Daoy (cell line): ENCODE results near the gene SH3D19. TPM values are rescaled to one million over a fixed set of nuclear protein-coding genes. Genes with fewer than 3 reads are reported as not detected.
"Not testable (repeated sequence)": the region's sequence is repeated elsewhere in the genome, so short reads cannot be mapped to it uniquely, and the experiment has no call there.

Source experiments
- DNase-seq: peaks from one replicate; pipeline ENCODE4 v3.0.0-alpha.2; 2015; ENCODE audit warnings: low read depth
- total RNA-seq: library from RNA; depleted of rRNA; stranded (reverse); fragments of >200 nt; shearing (Covaris generic); gene quantifications from 2 replicates; pipeline ENCODE4 v1.2.3, GENCODE V29; 2014

SH3D19 gene
- total RNA-seq, 1 experiment from 2014 or later = 5.3 TPM

DNA sequence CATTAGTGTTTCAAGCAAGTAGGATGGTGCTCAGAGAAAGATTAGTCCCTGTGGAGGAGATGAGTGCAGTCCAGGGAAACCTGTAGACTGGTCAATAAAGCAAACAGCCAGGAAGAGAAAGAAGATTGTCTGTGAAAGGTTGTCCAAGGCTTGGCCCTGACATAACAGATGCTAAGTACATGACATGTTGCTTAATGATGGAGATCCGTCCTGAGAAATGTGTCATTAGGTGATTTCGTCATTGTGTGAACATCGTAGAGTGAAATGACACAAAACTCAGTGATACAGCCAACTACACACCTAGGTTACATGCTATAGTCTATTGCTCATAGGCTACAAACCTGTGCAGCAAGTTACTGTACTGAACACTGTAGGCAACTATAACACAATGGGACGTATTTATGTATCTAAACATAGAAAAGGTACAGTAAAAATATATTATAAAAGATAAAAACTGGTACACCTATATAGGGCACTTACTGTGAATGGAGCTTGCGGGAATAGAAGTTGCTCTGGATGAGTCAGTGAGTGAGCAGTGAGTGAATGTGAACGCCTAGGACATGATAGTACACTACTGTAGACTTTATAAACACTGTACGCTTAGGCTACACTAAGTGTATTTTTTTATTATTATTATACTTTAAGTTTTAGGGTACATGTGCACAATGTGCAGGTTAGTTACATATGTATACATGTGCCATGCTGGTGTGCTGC is 57.4 kb downstream of the SH3D19 start:
- no peak for DNase-seq

DNA sequence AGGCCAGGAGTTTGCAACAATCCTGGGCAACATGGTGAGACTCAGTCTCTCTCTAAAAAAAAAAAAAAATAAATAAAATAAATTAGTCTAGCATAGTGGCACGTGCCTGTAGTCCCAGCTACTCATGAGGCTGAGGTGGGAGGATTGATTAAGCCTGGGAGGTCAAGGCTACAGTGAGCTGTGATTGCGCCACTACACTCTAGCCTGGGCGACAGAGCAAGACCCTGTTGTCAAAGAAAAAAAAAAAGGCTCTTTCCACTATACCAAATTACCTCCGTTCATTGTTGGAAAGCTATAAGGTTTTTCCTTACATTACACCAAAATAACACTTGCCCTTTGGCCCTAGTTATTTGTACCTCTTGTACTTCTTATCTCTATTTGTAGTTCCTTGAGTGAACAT is 58.3 kb downstream of the SH3D19 start:
- DNase-seq = no peak

DNA sequence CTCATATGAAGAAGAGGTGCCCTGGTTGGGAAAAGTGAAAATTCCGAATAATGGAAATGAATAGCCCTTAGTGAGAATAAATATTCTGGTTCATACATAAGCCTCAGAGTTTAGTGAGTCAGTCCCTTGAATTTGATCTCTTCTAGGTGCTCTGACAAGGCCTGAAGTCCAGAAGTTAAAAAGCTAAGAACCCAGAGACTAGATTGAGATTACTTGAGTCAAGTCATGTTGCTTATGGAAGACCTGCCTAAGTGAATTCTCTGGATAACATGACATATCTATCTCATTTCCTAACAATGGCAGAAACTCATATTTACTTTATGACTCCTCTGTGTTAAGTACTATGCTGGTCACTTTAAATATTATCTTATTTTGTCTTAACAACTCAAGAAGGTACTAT is 58.9 kb downstream of the SH3D19 start:
- no peak for DNase-seq

DNA sequence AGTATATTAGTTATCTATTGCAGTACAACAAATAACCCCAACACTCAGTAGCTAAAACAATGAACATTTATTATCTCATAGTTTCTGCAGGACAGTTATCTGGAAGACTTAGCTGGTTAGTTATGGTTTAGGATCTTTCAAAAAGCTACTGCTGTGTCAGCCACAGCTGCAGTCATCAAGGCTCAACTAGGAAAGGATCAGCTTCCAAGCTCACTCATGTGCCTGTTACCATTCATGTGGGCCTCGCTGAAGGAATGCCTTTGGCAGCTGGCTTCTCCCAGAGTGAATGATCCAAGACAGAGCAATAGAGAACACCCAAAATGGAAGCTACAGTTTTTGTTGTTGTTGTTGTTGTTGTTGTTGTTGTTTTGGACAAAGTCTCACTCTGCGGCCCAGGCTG is 62.0 kb downstream of the SH3D19 start:
- DNase-seq = no peak

DNA sequence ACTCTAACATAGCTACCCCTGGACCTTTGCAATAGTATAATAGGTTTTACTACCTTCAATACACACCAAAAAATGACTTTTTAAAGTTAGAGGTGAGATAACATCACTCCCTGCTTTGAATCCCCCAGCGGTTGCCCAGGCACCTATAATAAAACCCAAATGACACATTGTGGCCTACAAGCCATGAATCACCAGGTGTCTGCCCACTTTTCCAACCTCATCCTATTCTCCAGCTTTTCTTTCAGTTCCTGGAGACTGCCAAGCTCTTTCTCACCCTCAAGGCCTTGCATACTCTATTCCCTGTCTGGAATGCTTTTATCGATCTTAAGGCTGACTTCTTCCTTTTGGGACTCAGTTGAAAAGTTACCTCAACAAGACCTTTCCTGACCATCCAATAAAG is 64.9 kb downstream of the SH3D19 start:
- DNase-seq = peak; percentile 41

DNA sequence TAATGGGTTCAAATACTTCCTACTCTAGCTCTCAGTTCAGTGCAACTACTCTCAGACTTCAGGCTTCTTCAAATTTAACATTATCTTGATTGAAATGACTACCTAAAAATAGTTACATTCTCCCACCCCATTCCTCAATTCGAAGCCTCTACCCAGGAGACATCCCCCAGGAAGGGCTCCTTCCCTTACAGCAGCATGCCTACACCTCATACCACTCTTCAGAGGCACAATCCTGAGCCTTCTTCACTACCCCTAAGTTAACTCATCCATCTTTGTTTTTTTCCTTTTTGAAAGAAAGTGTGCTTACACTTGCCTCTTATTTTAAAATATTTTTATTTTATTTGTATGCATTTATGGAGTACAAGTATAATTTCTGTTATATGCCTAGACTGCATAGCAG is 65.7 kb downstream of the SH3D19 start:
- DNase-seq = no peak

DNA sequence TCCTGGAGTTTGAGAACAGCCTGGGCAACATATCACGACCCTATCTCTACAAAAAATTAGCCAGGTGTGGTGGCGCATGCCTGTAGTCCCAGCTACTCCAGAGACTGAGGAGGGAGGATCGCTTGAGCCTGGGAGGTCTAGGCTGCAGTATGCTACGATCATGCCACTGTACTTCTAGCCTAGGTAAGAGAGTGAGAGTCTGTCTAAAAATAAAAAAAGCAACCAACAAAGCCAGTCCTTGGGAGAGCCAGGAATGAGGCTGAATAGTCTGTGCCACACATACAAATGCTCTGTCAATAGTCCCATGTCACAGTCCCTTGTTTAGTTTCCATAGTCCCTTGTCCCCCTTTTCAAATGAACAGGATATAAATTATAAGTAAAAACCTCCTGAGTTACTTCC is 67.7 kb downstream of the SH3D19 start:
- DNase-seq = no peak

DNA sequence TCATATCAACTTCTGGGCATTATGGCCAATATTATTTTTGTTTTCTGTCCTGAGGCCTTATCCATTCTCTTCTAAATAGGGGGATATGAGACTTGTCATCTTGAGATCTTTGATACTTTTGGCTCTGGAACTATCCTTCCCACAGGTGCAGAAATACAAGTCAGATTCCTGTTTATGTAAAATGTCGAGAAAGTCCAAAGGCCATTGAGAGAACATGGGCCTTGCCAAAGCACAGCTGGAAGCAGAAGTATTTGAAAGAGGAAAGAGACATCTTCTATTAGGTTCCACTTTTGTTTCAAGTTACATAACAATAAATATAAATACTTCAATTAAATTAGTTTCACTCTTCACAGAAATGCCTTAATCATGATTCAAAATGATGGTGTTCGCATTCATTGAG is 69.3 kb downstream of the SH3D19 start:
- no peak for DNase-seq

DNA sequence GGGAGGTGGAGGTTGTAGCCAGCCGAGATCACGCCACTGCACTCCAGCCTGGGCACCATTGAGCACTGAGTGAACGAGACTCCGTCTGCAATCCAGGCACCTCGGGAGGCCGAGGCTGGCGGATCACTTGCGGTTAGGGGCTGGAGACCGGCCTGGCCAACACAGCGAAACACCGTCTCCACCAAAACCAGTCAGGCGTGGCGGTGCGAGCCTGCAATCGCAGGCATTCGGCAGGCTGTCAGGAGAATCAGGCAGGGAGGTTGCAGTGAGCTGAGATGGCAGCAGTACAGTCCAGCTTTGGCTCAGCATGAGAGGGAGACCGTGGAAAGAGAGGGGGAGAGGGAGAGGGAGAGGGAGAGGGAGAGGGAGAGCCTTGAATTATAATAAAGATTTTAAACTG is 69.7 kb downstream of the SH3D19 start:
- not testable (repeated sequence) for DNase-seq

DNA sequence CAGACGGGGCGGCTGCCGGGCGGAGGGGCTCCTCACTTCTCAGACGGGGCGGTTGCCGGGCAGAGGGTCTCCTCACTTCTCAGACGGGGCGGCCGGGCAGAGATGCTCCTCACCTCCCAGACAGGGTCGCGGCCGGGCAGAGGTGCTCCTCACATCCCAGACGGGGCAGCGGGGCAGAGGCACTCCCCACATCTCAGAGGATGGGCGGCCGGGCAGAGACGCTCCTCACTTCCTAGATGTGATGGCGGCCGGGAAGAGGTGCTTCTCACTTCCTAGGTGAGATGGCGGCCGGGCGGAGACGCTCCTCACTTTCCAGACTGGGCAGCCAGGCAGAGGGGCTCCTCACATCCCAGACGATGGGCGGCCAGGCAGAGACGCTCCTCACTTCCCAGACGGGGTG is 70.2 kb downstream of the SH3D19 start:
- DNase-seq = not testable (repeated sequence)

DNA sequence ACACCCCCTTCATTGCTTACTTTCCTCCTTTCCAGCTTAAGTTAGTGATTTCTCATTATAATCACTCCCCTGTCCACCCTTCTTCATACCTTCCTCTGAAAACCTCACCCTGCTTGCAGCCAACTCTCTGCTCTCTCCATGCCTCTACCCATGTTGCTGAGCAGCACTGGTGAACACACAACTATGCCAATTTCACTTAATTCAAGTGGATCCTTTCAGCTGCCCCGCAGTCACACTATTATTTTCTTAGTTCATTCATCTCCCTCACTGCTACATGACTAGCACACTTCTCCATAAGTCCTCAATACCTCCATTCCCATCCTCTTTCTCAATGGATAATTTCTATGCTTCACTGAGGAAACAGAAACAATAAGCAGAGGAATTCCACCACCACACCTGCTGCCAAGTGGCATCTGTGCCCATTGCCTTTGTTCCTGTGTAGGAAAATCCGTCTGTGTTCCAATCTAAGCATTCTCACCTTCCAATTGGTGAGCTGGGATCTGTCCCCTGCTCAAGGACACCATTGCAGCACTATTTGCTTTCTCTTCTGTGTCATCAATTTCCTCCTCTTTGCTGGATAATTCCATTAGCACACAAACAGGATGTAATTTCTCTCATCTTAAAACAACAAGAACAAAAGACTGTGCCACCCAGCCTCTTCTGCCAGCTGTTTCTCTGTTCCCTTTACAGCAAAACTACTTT is 73.7 kb downstream of the SH3D19 start:
- DNase-seq = no peak

DNA sequence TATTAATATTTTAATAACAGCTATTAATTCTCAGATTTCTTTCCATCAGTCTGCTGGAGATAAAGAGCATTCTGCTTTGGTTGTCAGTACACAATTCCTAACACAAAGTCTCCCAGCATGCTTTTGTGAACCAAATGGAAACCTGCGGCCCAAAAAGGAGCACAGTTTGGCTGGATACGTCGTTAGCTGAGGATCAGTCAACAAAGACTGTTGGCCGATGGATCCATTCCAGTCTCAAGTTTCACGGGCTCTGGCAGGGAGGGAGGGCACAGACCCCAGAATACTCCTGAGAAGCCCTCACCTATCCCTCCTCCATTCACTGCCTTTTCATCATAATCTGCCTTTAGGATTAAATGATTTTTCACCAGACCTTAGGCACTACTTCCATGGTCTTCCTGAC is 74.7 kb downstream of the SH3D19 start:
- DNase-seq = no peak

DNA sequence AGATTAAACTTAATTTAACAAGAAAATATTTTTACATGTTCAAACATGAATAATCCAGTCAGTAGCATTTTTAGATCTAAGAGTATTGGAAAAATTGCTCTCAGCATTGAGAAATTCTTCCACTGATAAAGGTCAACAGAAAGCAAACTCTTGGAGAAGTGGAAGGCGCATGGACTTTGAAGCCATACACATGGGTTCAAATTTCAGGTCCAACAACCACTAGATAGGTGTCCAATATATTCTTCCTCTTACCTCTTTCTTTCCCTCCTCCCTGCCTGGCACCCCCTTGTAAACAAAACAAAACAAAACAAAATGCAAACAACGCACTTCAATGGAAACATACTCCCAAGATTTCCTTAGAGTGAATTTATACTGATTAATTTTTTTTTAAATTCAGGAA is 76.9 kb downstream of the SH3D19 start:
- DNase-seq = no peak

DNA sequence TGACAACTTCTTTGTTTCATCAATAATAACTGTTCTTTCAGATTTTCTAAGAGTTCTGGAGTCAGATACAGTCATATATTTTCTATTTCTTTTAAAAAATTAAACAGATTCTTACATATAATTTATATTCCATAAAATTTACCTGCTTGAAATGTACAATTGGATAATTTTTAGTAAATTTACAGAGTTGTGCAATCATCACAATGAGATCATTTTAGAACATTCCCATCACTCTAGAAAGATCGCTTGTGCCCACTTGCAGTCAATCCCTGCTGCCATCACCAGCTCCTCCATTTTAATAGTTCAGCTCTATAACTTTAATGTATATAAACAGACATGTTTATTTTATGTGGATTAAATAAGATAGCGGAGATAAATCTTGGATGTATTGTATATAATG is 78.0 kb downstream of the SH3D19 start:
- no peak for DNase-seq

DNA sequence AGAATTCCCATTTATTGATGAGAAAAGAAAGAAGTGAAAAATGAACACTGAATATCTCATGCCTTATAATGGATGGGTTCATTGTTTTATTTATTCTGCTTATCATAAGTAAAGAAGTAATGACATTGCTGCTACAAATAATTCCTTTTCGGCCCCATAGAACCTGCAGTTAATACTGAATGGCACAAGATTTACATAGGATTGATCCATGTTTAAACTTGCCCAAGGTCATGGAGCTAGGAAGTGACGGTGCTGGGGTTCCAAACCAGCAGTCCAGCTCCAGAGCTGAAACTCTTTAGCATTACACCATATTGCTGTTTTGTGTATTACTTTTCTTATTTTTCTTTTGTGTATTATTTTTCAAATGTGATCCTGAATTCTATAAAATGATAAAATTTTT is 78.7 kb downstream of the SH3D19 start:
- DNase-seq = no peak

DNA sequence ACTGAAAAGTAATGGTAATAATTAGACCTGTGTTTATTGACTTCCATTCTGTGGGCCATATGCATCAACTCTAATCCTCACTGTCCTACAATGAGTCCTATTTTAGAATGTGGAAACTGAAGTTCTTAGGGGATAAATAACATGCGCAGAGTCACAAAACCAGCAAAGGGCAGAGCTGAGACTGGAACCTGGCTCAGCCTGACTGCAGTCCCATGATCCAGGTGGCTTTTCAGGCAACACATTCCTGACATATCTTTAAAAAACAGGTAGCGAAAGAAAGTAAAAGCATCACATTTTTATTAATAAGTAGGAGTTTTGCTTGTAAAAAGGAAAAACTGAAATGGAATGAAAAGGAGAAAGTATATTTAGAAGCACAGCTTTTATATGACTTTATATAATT is 83.1 kb downstream of the SH3D19 start:
- DNase-seq = no peak

DNA sequence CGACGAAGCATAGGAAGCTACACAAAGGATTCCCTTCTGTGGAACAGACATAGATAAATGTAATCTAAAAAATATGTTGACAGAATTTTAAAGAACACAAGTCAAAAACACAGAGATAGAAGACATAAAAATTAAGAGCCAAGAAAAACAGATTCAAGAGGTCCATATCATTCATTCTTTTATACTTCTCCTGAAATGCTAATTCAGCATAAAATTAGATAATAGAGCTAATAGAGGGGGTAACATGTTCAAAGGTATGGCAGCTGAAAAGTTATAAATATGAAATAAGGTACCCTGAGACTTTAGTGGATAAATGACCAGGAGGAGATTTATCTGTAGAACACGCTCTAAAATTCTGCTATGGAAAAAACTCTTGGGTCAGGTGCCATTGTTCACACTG is 85.8 kb downstream of the SH3D19 start:
- DNase-seq = no peak

DNA sequence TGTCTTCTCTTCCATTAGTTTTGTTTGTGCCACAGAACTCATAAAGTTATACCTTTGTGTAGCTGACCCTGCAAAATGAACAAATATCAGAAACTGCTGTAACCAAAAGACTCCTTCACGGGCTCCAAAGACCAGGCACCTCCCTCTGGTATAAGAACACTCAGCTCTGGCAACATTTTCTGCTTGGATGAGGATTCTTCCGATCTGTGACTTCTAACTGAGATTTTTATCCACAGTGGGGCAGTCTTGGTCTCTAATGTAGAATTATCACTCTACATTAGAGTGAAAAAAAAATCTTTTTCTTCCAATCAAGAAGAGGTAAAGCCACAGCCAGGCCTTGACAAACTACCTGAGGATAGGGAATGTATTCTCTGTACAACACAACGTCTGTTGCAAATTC is 86.9 kb downstream of the SH3D19 start:
- DNase-seq = no peak

DNA sequence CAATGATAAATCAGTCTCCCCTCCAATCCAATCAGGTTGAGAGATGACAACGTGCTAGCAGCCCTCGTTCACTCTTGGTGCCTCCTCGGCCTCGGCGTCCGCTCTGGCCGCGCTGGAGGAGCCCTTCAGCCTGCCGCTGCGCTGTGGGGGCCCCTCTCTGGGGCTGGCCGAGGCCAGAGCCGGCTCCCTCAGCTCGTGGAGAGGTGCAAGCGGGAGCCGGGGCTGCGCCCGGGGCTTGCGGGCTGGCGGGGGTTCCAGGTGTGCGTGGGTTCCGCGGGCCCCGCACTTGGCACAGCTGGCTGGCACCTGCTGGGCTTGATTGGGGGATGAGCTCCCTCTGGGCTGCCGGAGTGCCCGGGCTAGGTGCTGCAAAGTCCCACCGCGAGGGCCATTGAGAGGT is 89.4 kb downstream of the SH3D19 start:
- DNase-seq = no peak

DNA sequence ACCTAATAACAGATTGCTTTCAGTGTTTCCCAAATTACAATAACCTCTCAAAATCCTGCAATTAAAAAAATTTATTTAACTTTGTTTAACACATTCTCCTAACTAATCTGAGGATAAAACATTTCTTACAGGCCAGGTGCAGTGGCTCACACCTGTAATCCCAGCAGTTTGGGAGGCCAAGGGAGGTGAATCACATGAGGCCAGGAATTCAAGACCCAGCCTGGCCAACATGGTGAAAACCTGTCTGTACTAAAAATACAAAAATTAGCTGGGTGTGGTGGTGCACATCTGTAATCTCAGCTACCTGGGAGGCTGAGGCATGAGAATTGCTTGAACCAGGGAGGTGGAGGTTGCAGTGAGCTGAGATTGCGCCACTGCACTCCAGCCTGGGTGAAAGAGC is 90.0 kb downstream of the SH3D19 start:
- not testable (repeated sequence) for DNase-seq

DNA sequence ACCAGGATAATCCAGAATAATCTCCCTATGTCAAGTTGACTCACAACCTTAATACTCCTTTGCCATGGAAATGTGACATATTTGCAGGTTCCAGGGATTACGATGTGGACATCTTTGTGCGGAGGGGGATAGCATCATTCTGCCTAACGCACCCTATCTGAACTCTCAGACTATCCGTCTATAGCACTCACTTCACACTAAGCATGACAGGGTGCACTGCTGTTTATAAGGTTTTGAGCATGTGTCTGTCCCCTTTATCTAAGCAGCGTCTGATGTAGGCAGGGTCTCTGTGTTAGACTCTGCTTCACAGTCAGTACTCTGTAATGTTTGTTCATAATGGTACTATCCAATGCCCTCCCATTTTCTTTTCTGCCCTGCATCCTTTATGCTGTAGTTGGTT is 91.8 kb downstream of the SH3D19 start:
- DNase-seq = no peak

DNA sequence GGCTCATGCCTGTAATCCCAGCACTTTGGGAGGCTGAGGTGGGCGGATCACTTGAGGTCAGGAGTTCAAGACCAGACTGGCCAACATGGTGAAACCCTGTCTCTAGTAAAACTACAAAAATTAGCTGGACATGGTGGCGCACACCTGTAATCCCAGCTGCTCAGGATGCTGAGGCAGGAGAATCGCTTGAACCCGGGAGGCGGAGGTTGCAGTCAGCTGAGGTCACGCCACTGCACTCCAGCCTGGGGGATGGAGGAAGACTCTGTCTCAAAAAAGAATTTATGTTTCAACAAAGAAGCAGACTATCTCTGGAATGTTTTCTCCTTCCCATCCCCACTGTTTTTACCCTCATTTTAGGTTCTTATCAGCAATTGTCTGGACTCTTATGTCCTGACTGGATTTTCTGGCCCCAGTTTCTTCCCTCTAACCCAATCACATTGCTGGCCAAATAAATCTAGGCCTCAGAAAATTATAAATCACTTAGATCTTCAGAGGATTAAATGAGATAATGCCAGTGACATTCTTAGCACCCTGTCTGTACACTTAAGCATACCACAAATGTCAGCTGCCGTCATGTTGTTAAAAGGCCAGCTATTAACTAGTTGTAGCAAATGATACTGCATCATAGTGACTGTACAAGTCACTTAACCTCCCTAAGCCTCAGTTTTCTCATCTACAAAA is 93.3 kb downstream of the SH3D19 start:
- DNase-seq = no peak
